Endothelial cell of umbilical vein (primary cell): ENCODE results near the gene TTLL11. TPM values are rescaled to one million over a fixed set of nuclear protein-coding genes. Genes with fewer than 3 reads are reported as not detected.

Source experiments
- BruUV-seq: library from RNA; stranded (reverse); fragments of 400-500 nt; replicated peaks from 2 replicates; lab custom pipeline; 2021; lab: Mats Ljungman, UMichigan
- CTCF ChIA-PET: fragments of 300-600, 350-600 bp; sonication (Branson Sonifier 250); formaldehyde crosslinking; loops from one replicate; lab custom pipeline; 2021; ENCODE audit warnings: antibody characterized with exemption, inconsistent platforms; lab: Charles Lee
- POLR2A ChIA-PET: fragments of 300-600, 350-600 bp; sonication (Branson Sonifier 250); formaldehyde crosslinking; loops from one replicate; lab custom pipeline; 2021; ENCODE audit warnings: antibody characterized with exemption, inconsistent platforms; lab: Charles Lee
- DNase-seq: peaks from one replicate; pipeline ENCODE4 v3.0.0-alpha.2; 2011; ENCODE audit warnings: low read depth, low spot score
- FAIRE-seq: peaks from 2 replicates; lab custom pipeline; 2011; peaks lifted over from hg19 to GRCh38; lab: Jason Lieb, UNC
- H2AFZ ChIP-seq: 2 replicates; pipeline ENCODE4 v1.6.0; 2012; ENCODE audit warnings: low read depth, low read length, control low read depth, inconsistent platforms
- H3K27ac ChIP-seq: 2 replicates; pipeline ENCODE4 v1.5.1; 2011; ENCODE audit warnings: low read depth, mild to moderate bottlenecking, control low read depth, low read length, moderate library complexity; ENCODE audit not compliant: insufficient read depth
- H3K27me3 ChIP-seq, 2 experiments: 2 replicates each; pipeline versions ENCODE4 v1.6.0 to v1.6.1; 2011; ENCODE audit warnings: low read length in 2 of 2, mixed read lengths in 1 of 2; ENCODE audit not compliant: control insufficient read depth in 2 of 2, insufficient read depth in 2 of 2
- H3K36me3 ChIP-seq, 2 experiments: 2 replicates in 1 of 2; 3 replicates in 1 of 2; pipeline ENCODE4 v1.5.1; 2011; ENCODE audit warnings: low read length in 2 of 2, mild to moderate bottlenecking in 1 of 2, moderate library complexity in 1 of 2; ENCODE audit not compliant: control insufficient read depth in 2 of 2, insufficient read depth in 2 of 2; ENCODE audit errors: extremely low read depth in 1 of 2
- H3K4me1 ChIP-seq: 3 replicates; pipeline ENCODE4 v1.5.1; 2011; ENCODE audit warnings: mild to moderate bottlenecking, low read length; ENCODE audit not compliant: control insufficient read depth, insufficient read depth; ENCODE audit errors: extremely low read depth
- H3K4me2 ChIP-seq: 2 replicates; pipeline ENCODE4 v1.6.1; 2011; ENCODE audit warnings: low read length, control low read depth, mixed read lengths; ENCODE audit not compliant: insufficient read depth
- H3K4me3 ChIP-seq, 3 experiments: fragments of 200-600 bp in 1 of 3; sonication (generic), shearing (Covaris generic) in 1 of 3; replicated peaks in 1 of 3; 2 replicates each; pipeline ENCODE4 v1.5.1; 2011 to 2016; ENCODE audit warnings: control low read depth in 3 of 3, low read length in 3 of 3, mild to moderate bottlenecking in 2 of 3, inconsistent platforms in 1 of 3, low read depth in 1 of 3, moderate library complexity in 1 of 3; ENCODE audit not compliant: insufficient read depth in 1 of 3
- H3K79me2 ChIP-seq: 2 replicates; pipeline ENCODE4 v1.6.0; 2012; ENCODE audit warnings: low read length, inconsistent platforms; ENCODE audit not compliant: control insufficient read depth, insufficient read depth
- H3K9ac ChIP-seq: replicated peaks from 2 replicates; pipeline ENCODE3; 2011; ENCODE audit warnings: low read length, control low read depth; ENCODE audit not compliant: insufficient read depth; ENCODE audit errors: extremely low read depth
- H3K9me1 ChIP-seq: replicated peaks from 3 replicates; pipeline ENCODE4 v1.6.0; 2011; ENCODE audit warnings: mild to moderate bottlenecking, low read length; ENCODE audit not compliant: control insufficient read depth, insufficient read depth; ENCODE audit errors: extremely low read depth
- H3K9me3 ChIP-seq: replicated peaks from 2 replicates; pipeline ENCODE4 v1.5.1; 2012; ENCODE audit warnings: low read length, inconsistent platforms; ENCODE audit not compliant: control insufficient read depth, insufficient read depth
- H4K20me1 ChIP-seq: replicated peaks from 2 replicates; pipeline ENCODE3; 2011; ENCODE audit warnings: mild to moderate bottlenecking, low read length; ENCODE audit not compliant: control insufficient read depth, insufficient read depth; ENCODE audit errors: extremely low read depth
- EZH2 ChIP-seq: IDR thresholded peaks from 2 replicates; pipeline ENCODE4 v1.6.1; 2012; ENCODE audit warnings: borderline replicate concordance, low read depth, mild to moderate bottlenecking, moderate library complexity, low read length, inconsistent platforms; ENCODE audit not compliant: severe bottlenecking
- FOS ChIP-seq: IDR thresholded peaks from 2 replicates; pipeline ENCODE4 v1.6.1; 2011; ENCODE audit warnings: mild to moderate bottlenecking, low read length, moderate library complexity, borderline replicate concordance; ENCODE audit not compliant: insufficient read depth
- GATA2 ChIP-seq: IDR thresholded peaks from 2 replicates; pipeline ENCODE4 v1.7.0; 2011; ENCODE audit warnings: low read depth, mild to moderate bottlenecking, moderate library complexity, mixed read lengths, low read length; ENCODE audit not compliant: insufficient read length, insufficient read depth
- JUN ChIP-seq: IDR thresholded peaks from 2 replicates; pipeline ENCODE4 v1.6.1; 2011; ENCODE audit warnings: borderline replicate concordance, low read depth; ENCODE audit not compliant: insufficient read length, insufficient read depth
- MYC ChIP-seq: IDR thresholded peaks from one replicate; pipeline ENCODE4 v1.6.1; 2011; ENCODE audit warnings: mild to moderate bottlenecking, low read depth, low read length
- POLR2A ChIP-seq: IDR thresholded peaks from 2 replicates; pipeline ENCODE4 v1.6.1; 2012; ENCODE audit warnings: low read depth, mild to moderate bottlenecking, control low read depth, low read length
- POLR2AphosphoS5 ChIP-seq: IDR thresholded peaks from 2 replicates; pipeline ENCODE4 v1.6.1; 2012; ENCODE audit warnings: low read depth, mild to moderate bottlenecking, control low read depth, low read length, moderate library complexity; ENCODE audit not compliant: insufficient read depth
- dilution Hi-C: fragments of 300-500 bp; cut with MboI; formaldehyde crosslinking; loops from one replicate; pipeline ENCODE4 v1.15.0; 2019; ENCODE audit warnings: low sequenced_read_pairs; ENCODE audit not compliant: extremely low pct_ligation_motif_present
- intact Hi-C: fragments of 100-400 bp; cut with micrococcal nuclease; formaldehyde crosslinking; loops from one replicate; pipeline ENCODE4 v1.10.0; 2022
- polyA plus RNA-seq, 4 experiments: library from polyadenylated mRNA; depleted of rRNA in 3 of 4; stranded (reverse) in 3 of 4; unstranded in 1 of 4; fragments of >200 nt; gene quantifications; 2 replicates each; pipeline versions ENCODE4 v1.2.1 to v1.2.3, GENCODE V29; 2011 to 2012; ENCODE audit warnings: missing spikeins in 1 of 4
- total RNA-seq: library from RNA; stranded (reverse); gene quantifications from 2 replicates; pipeline ENCODE4 v1.2.3, GENCODE V29; 2021
- TF ChIP-seq, protein P1 (sequence below), 2 donors: IDR thresholded peaks; 1 replicate in 1 of 2; 2 replicates in 1 of 2; pipeline ENCODE4 v1.5.1; 2011; ENCODE audit warnings: low read length in 2 of 2, mild to moderate bottlenecking in 2 of 2, moderate library complexity in 2 of 2, control low read depth in 1 of 2, inconsistent platforms in 1 of 2, low read depth in 1 of 2; ENCODE audit not compliant: insufficient read depth in 1 of 2; ENCODE audit errors: extremely low read depth in 1 of 2
- TF ChIP-seq, protein P2 (sequence below): IDR thresholded peaks from 2 replicates; pipeline ENCODE4 v1.6.1; 2011; ENCODE audit not compliant: insufficient read depth, insufficient read length

The TTLL11 gene
- total and polyA plus RNA-seq, 2 donors (not counting 3 experiments of a cell fraction or from before 2014, with no cell fraction given), result 4.9 to 5.1 TPM

DNA sequence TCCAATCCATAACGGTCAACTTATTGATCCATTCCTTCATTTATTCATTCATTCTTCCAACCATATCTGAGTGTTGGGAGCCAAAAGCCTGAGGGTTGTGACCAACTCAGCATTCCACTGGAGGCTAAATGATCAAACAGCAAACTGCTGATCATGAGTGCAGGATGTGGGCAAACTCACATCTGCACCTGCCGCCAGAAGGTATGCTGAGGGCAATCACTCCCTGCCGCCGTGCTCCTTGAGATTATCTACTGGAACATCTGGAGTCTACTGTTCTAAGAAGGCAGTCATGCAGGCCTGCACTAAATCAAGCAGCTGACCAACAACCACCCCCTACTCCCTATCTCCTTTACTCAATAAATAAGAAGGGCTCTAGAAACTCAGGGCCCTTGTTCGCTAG is 184.0 kb downstream of the TTLL11 start:
- POLR2A ChIA-PET, result no interaction called here
- no TSS peak for BruUV-seq
- Histone ChIP-seq H3K4me2 (no peak overlapping the region), H3K9me1 (no peaks in the 10 kb centered on the region), H3K4me3 (no peak overlapping the region), H3K9me3 (no peaks in the 10 kb centered on the region), H3K9ac (no peak overlapping the region), H3K79me2 (no peaks in the 10 kb centered on the region), H4K20me1 (peaks cover 2% of the 10 kb centered on the region), H3K4me1 (peaks cover 4% of the 10 kb centered on the region), H2AFZ (no peak overlapping the region), H3K27ac (no peak overlapping the region), H3K27me3 (no peaks in the 10 kb centered on the region), H3K36me3 (no peaks in the 10 kb centered on the region)
- TF ChIP-seq, protein P1, sequence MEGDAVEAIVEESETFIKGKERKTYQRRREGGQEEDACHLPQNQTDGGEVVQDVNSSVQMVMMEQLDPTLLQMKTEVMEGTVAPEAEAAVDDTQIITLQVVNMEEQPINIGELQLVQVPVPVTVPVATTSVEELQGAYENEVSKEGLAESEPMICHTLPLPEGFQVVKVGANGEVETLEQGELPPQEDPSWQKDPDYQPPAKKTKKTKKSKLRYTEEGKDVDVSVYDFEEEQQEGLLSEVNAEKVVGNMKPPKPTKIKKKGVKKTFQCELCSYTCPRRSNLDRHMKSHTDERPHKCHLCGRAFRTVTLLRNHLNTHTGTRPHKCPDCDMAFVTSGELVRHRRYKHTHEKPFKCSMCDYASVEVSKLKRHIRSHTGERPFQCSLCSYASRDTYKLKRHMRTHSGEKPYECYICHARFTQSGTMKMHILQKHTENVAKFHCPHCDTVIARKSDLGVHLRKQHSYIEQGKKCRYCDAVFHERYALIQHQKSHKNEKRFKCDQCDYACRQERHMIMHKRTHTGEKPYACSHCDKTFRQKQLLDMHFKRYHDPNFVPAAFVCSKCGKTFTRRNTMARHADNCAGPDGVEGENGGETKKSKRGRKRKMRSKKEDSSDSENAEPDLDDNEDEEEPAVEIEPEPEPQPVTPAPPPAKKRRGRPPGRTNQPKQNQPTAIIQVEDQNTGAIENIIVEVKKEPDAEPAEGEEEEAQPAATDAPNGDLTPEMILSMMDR (IDR thresholded peaks at IDR 0.05; ENCODE audit: extremely low read depth in 1 of 2, insufficient read depth in 1 of 2, low read depth in 1 of 2, low read length in 2 of 2), result no peak
- TF ChIP-seq JUN (no peak), FOS (no peak), MYC (no peak), POLR2AphosphoS5 (no peak), POLR2A (no peak), EZH2 (no peak), GATA2 (no peak)
- TF ChIP-seq, protein P2, sequence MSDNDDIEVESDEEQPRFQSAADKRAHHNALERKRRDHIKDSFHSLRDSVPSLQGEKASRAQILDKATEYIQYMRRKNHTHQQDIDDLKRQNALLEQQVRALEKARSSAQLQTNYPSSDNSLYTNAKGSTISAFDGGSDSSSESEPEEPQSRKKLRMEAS, result no peak
- intact Hi-C loops, result loop anchor here (10.0 kb wide), 1 partner anchor 364 kb away; no protein-coding TSS in a partner anchor
- DNase-seq (no peak), FAIRE-seq (no peak)
- CTCF ChIA-PET, result no interaction called here
- dilution Hi-C loops, result no loop called here
